ENCODE measurements around the gene CPEB4. TPM values are rescaled to one million over a fixed set of nuclear protein-coding genes. Genes with fewer than 3 reads are reported as not detected.

Gene CPEB4
- total and polyA plus RNA-seq, 2 of the 4 experiments (the other 2 are of a cell fraction): 7.8 to 22.6 TPM

Other genes with a start within 250 kb of the CPEB4 start
- gene C5orf47, start 100.8 kb downstream of the CPEB4 start, total RNA-seq (2012; rRNA removed): not detected in 2 replicates
- not detected in 2 replicates for gene C5orf47, start 100.8 kb downstream of the CPEB4 start, polyA plus RNA-seq (2012; rRNA removed)
- not detected in 2 replicates for gene NSG2, start 157.4 kb downstream of the CPEB4 start, total RNA-seq (2012; rRNA removed)
- not detected in 2 replicates for gene NSG2, start 157.4 kb downstream of the CPEB4 start, polyA plus RNA-seq (2012; rRNA removed)

All from IMR-90 (cell line).